T-helper 1 cell treated with Interleukin-12 subunit alpha and Interleukin-12 subunit beta and Interleukin-4 antibody, amounts not matched to agents 30 ng/mL and 1 ng/mL, for 36 hours (primary cell): Measurements from ENCODE around the gene TGFBR1. TPM values are rescaled to one million over a fixed set of nuclear protein-coding genes. Genes with fewer than 3 reads are reported as not detected.
"Not testable (repeated sequence)": the region's sequence is repeated elsewhere in the genome, so short reads cannot be mapped to it uniquely, and the experiment has no call there.

Experiments
- intact Hi-C: fragments of 100-400 bp; cut with micrococcal nuclease; formaldehyde crosslinking; loops from one replicate; pipeline ENCODE4 v1.15.1; 2024
- total RNA-seq: library from RNA; stranded (reverse); gene quantifications from 2 replicates; pipeline ENCODE4 v1.2.3, GENCODE V29; 2022

Gene TGFBR1
- total RNA-seq, 1 donor from 2014 or later = 116 TPM

DNA sequence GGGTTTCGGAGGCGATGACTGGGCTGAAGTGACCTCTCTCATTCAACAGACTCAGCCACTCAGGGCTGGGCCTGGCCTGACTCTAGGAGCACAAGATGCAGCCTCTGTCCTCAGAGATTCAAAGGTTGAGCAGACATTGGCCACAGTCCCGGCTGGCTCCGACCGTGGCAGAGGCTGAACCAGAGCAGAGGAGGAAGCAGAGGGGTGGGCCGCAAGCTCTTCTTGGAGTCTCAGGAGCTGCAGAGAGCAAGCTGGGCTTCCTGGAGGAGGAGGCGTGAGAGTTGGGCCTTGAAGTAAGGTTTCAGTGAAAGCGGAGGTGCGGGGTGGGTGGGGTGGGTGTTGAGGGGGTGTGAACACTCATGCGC is 79.2 kb downstream of the TGFBR1 start:
- intact Hi-C loops = loop anchor here (1.0 to 5.0 kb wide), 12 partner anchors 22 to 1413 kb away; partner anchors contain the start of gene ALG2

- intact Hi-C loops = loop anchor here (1.0 to 5.0 kb wide), 12 partner anchors 22 to 1413 kb away; partner anchors contain the start of gene ALG2
Observed at GRCh38 chr9:99184475-99185347, 79.8 kb downstream of the TGFBR1 start.

DNA sequence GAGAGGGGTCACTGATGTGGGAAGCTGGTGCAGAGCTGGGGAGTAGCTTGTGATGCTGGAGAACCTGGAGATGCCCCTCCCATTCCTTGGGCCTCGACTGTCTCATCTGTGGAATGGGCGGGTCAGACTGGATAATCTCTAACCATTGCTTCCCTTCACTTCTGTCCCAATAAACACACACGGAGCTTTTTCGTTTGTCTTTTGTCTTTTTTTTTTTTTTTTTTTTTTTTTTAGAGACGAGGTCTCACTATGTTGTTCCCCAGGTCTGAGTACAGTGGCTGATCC is 80.4 kb downstream of the TGFBR1 start:
- intact Hi-C loops = no loop called here

- intact Hi-C loops = no loop called here
Observed at GRCh38 chr9:99185934-99186333, 81.0 kb downstream of the TGFBR1 start.

DNA sequence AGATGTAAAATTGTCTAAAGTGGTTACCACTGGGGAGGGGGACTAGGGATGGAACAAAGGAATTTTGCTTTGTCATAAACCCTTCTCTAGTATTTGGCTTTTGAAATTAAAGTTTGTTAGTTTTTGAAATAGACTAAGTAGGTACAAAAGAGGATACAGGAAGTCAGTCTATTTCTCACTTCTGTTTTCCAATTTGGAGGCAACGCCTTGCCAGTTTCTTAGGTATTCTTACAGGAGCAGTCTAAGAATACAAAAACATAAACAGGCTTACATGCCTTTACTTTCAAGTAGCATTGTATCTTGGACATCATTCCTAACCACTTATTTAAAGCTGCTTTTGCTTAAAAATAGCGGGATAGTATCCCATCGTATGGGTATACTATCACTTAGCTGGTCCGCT is 82.4 kb downstream of the TGFBR1 start:
- intact Hi-C loops = no loop called here

DNA sequence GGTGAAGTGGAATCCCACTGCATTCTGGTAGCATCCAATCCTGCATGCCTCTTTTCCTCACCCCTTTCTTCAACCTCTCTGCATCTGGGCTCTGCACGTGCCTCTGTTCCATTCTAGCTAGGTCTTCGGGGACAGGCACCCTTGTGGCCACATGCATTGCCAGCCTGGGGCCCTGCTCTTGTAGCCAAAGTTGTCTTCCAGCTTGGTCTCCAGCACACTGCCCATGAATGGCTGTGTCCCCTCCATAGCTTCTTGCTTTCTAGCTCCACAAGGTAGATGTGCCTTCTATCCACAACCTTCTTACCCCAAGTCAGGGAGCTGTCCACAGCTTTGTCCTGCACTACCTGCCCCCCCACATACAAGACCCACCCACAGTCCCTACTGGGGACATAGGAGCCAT is 84.3 kb downstream of the TGFBR1 start:
- intact Hi-C loops = no loop called here

DNA sequence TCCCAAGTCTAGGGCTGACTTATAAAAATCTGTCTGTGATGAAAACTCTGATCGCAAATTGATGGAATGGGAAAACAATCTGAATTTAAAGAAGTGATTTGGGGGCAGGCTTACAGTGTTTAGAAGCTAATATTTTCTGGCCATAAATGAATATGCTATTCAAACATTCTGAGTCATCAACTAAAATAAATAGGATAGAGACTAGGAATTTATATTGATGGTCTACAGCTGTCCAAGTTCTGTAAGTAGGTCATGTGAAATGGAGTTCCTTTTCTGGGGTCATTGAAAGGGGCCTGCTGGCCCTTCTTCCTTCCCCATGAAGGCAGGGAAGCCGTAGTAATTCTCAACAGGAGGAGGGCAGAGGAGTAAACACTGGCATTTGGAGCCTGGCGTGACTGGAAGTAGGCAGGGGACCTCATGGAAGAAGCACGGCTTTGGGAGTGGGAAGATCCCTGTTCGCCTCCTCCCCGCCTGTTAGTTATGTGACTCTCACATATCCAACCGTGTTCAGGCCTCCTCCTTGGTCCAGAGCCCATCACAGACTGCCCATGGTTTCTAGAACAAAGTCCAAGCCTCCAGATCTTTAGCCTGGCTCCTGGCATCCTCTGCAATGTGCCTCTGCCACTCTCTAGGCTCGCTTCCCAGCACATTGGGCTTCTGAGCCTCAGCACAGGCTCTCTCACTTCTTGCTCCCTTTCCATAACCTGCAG is 85.1 kb downstream of the TGFBR1 start:
- intact Hi-C loops = no loop called here

- intact Hi-C loops = no loop called here
Observed at GRCh38 chr9:99190597-99191283, 85.8 kb downstream of the TGFBR1 start.

GRCh38 chr9:99192786-99193465 is 88.0 kb downstream of the TGFBR1 start:
- intact Hi-C loops = no loop called here

- intact Hi-C loops = no loop called here
Observed at GRCh38 chr9:99193466-99193821, 88.5 kb downstream of the TGFBR1 start.

- intact Hi-C loops = not testable (repeated sequence)
Observed at GRCh38 chr9:99196484-99196883, 91.6 kb downstream of the TGFBR1 start.

DNA sequence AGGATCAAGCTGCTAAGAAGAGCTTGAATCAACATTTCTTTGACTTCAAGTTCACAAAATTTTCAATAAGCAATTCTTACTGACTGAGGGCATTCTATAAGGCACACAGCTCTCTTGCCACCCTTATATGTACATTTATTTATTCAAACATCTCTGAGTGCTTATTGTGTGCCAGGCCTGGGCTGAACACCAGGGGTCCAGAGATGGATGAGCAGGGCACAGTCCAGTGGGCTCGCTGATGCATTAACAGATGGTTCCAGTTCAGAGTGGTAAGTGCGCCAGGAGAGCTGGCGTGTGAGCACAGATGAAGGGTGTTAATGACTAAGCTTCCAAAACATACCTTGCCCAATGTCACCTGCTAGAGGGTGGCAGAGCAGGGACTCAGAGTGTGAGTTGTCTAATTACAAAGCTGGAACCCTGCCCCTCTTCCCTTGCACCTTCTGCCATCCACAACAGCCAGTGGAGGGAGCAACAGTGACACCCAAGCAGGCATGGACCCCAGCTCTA is 92.3 kb downstream of the TGFBR1 start:
- intact Hi-C loops = no loop called here

DNA sequence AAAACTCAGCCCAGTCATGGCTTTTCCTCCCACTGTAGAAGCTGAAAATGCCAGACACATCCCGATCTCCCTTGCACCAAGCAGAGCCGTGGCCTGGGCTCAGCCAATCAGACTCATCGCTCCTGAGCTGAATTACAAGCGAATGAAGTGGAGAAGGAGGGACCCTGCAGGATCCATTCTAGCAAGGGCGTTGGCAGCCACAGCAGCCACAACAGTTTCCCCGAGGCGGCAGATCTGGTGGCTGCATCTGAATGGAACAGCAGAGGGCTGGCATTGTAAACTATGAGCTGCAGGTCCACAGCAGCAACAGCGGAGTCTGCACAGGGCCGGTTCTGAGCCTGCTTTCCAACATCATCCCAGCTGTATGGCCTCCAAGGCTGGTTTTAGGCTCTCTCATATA is 93.1 kb downstream of the TGFBR1 start:
- intact Hi-C loops = no loop called here

GRCh38 chr9:99199938-99200539 is 95.1 kb downstream of the TGFBR1 start:
- intact Hi-C loops = no loop called here

DNA sequence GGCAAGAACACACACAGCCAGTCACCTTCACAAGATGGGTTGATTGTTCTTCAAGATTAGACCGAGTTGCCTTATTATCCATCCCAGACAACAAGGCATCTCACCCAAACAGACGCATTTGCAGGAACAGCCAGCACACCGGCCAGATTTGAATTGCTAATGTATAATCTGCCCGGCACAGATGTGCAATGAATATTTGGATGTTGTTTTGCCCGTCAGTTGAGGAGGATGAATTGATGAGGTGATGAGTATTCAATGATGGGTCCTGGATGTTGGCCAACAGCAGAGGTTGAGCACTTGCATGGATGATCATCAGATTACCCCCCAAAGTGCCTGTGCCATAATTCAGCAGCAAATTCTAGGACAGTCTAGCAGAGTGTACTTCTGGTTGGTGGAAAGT is 96.7 kb downstream of the TGFBR1 start:
- intact Hi-C loops = no loop called here

Other genes with a start within 250 kb of the TGFBR1 start
- 0.49 and 0.51 TPM in 2 replicates for gene COL15A1, start 161.2 kb upstream of the TGFBR1 start, total RNA-seq
- gene ALG2, start 116.8 kb downstream of the TGFBR1 start, total RNA-seq = 37.4 and 42.1 TPM in 2 replicates
- 182 and 189 TPM in 2 replicates for gene SEC61B, start 117.2 kb downstream of the TGFBR1 start, total RNA-seq